CD4-positive, alpha-beta T cell treated with Interleukin-2 at 100 ng/mL for 4 hours (primary cell): ENCODE data around the gene CASQ1.

Experiments
- DNase-seq: peaks from one replicate; pipeline ENCODE4 v3.0.0-alpha.2; 2020; ENCODE audit warnings: low spot score

CASQ1 gene

GRCh38 chr1:160205242-160206035 is 15.1 kb downstream of the CASQ1 start, which contains the start of gene PEA15:
Gene PEA15 (plus strand): TSS chr1:160205384. CDS start chr1:160211545, 6,161 bp downstream.
- DNase-seq, result peak; percentile 66

- DNase-seq, result peak; percentile 64
Observed at GRCh38 chr1:160206036-160206389, 15.6 kb downstream of the CASQ1 start.

- DNase-seq, result no peak
Observed at GRCh38 chr1:160206421-160207117, 16.2 kb downstream of the CASQ1 start.

GRCh38 chr1:160207118-160207650 is 16.8 kb downstream of the CASQ1 start:
- DNase-seq, result no peak

- DNase-seq, result no peak
Observed at GRCh38 chr1:160207771-160208556, 17.6 kb downstream of the CASQ1 start.

GRCh38 chr1:160208557-160209320 is 18.4 kb downstream of the CASQ1 start:
- no peak for DNase-seq

GRCh38 chr1:160209321-160210046 is 19.1 kb downstream of the CASQ1 start:
- no peak for DNase-seq

- no peak for DNase-seq
Observed at GRCh38 chr1:160210561-160210960, 20.2 kb downstream of the CASQ1 start.

GRCh38 chr1:160211046-160211790 is 20.8 kb downstream of the CASQ1 start:
- DNase-seq, result no peak

- DNase-seq, result no peak
Observed at GRCh38 chr1:160214481-160215140, 24.2 kb downstream of the CASQ1 start.

- no peak for DNase-seq
Observed at GRCh38 chr1:160216301-160216700, 25.9 kb downstream of the CASQ1 start.

- DNase-seq, result no peak
Observed at GRCh38 chr1:160217481-160218051, 27.2 kb downstream of the CASQ1 start.

GRCh38 chr1:160219062-160219929 is 28.9 kb downstream of the CASQ1 start:
- DNase-seq, result no peak

- DNase-seq, result no peak
Observed at GRCh38 chr1:160220301-160220700, 29.9 kb downstream of the CASQ1 start.

- no peak for DNase-seq
Observed at GRCh38 chr1:160221089-160221488, 30.7 kb downstream of the CASQ1 start.

- DNase-seq, result no peak
Observed at GRCh38 chr1:160222546-160222945, 32.2 kb downstream of the CASQ1 start.

- DNase-seq, result no peak
Observed at GRCh38 chr1:160224606-160225005, 34.2 kb downstream of the CASQ1 start.

- no peak for DNase-seq
Observed at GRCh38 chr1:160225345-160225744, 35.0 kb downstream of the CASQ1 start.
